ENCODE measurements around the gene PNMA6E.

Gene PNMA6E

DNA sequence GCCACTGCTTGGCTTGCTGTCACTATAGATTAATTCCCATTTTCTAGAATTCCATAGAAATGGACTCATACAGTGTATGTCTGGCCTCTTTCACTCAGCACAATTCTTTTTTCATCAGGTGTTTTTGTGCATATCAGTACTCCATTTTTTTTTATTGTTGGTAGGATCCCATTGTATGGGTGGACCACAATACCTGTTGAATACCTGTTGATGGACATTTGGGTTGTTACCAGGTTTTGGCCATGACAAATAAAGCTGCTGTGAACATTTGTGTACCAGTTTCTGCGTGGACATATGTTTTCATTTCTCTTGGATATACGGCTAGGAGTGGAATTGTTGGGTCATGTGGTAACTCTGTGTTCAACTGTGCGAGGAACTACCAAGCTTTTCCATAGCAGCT, 25.1 kb upstream of the PNMA6E start:
- DNase-seq (ENCODE audit: low read depth in 1 of 2, low spot score in 1 of 2) = no peak
- TF ChIP-seq JUND (IDR thresholded peaks at IDR 0.05; ENCODE audit: low read depth) = no peak
- in situ Hi-C loops (cut with HindIII; ENCODE audit: low pct_unique_long_range_greater_than_20kb, low sequenced_read_pairs) = no loop called here

DNA sequence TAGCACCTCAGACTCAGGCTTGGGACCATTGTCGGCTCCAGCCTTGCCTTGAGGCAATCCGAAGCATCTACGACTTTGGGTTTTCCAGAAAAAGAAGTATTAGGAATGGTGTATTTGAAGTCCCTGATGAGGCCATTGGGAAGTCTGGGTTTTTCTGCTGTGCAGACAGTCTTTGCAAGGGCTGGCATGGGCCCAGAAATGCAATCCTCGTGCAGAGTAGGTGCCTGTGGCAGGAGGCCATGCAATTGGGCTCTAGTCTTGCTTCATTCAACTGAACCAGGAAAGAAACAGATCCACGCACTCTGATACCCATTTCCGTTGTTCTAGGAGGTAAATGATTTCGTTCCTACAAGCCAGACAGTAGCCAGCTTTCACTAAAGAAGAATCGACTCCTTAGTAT, 22.5 kb upstream of the PNMA6E start:
- no peak for TF ChIP-seq JUND (IDR thresholded peaks at IDR 0.05; ENCODE audit: low read depth)
- in situ Hi-C loops (cut with HindIII; ENCODE audit: low pct_unique_long_range_greater_than_20kb, low sequenced_read_pairs) = no loop called here
- no peak for DNase-seq (ENCODE audit: low read depth in 1 of 2, low spot score in 1 of 2)

DNA sequence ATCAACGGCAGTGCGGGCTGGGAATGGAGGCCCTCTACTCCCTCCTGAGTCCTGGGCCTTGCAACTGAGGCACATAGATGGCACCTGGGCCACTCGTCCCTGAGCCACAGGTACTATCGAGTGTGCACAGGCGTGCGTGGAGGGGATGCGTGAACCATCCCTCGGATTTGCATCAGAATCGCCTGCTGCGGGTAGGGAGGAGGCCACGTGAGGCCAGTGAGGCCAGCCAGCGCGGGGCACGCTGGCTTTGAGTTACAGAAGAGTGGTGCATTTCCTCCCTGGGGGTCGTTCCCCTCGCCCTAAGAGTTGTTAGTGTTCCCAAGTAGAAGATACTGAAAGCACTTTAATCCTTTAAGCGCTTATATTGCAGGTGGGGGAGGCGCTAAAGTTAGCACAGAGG, 20.7 kb upstream of the PNMA6E start:
- TF ChIP-seq JUND (IDR thresholded peaks at IDR 0.05; ENCODE audit: low read depth) = no peak
- no peak for DNase-seq (ENCODE audit: low read depth in 1 of 2, low spot score in 1 of 2)
- in situ Hi-C loops (cut with HindIII; ENCODE audit: low pct_unique_long_range_greater_than_20kb, low sequenced_read_pairs) = no loop called here

DNA sequence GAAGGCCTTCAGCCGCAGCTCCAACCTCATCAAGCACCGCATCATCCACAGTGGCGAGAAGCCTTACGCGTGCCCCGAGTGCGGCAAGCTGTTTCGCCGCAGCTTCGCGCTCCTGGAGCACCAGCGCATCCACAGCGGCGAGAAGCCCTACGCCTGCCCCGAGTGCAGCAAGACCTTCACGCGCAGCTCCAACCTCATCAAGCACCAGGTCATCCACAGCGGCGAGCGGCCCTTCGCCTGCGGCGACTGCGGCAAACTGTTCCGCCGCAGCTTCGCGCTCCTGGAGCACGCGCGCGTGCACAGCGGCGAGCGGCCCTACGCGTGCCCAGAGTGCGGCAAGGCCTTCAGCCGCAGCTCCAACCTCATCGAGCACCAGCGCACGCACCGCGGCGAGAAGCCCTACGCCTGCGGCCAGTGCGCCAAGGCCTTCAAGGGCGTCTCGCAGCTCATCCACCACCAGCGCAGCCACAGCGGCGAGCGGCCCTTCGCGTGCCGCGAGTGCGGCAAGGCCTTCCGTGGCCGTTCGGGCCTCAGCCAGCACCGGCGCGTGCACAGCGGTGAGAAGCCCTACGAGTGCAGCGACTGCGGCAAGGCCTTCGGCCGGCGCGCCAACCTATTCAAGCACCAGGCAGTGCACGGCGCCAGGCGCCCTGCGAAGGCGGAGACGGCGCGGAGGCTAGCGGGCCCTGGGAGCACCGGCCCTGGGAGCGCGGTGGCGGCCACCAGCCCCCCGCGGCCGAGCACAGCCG, 19.9 kb upstream of the PNMA6E start:
- in situ Hi-C loops (cut with HindIII; ENCODE audit: low pct_unique_long_range_greater_than_20kb, low sequenced_read_pairs) = no loop called here
- DNase-seq (ENCODE audit: low read depth in 1 of 2, low spot score in 1 of 2) = no peak
- no peak for TF ChIP-seq JUND (IDR thresholded peaks at IDR 0.05; ENCODE audit: low read depth)

DNA sequence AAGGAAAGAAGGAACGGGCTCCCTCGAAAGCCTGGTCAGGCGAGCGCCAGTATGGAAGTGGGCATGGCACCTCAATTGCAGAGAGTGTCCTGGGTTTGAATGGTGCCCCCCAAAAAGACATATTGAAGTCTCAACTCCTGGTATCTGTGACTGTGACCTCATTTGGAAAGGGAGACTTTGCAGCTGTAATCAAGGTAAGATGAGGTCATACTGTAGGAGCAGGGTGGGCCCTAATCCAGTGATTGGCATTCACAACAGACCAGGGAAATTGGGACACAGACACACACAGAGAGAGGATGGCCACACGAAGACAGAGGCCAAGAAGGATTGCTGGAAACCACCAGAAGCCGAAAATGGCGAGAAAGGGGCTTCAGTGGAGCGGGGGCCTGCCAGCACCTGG, 16.5 kb upstream of the PNMA6E start:
- DNase-seq (ENCODE audit: low read depth in 1 of 2, low spot score in 1 of 2) = no peak
- in situ Hi-C loops (cut with HindIII; ENCODE audit: low pct_unique_long_range_greater_than_20kb, low sequenced_read_pairs) = no loop called here
- TF ChIP-seq JUND (IDR thresholded peaks at IDR 0.05; ENCODE audit: low read depth) = no peak

DNA sequence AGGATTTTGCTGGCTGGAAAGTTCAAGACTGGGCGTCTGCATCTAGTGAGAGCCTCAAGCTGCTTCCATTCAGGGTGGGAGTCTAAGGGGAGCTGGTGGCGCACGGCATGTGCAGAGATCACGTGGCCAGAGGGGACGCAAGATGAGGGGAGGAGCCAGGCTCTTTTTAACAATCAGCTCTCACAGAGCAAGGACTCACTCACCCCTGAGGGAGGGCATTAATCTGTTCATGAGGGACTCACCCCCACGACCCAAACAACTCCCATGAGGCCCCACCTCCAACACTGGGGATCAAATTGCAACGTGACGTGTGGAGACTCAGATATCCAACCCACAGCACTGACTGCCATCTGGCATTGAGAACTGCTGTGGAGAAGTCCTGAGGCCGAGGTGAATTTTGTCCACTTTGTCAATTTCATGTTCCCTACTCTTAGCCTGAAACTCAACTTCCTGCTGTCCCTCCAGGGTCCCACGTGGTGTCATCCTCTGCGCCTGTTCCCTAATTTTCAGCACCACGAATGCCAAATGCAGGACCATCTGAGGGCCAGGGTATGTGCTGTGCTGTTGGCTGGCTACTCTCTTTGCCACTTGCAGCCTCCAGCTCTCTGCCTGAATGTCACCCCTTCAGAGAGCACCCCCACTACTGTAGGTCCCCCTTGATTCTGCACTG, 15.8 kb upstream of the PNMA6E start:
- in situ Hi-C loops (cut with HindIII; ENCODE audit: low pct_unique_long_range_greater_than_20kb, low sequenced_read_pairs) = no loop called here
- no peak for DNase-seq (ENCODE audit: low read depth in 1 of 2, low spot score in 1 of 2)

DNA sequence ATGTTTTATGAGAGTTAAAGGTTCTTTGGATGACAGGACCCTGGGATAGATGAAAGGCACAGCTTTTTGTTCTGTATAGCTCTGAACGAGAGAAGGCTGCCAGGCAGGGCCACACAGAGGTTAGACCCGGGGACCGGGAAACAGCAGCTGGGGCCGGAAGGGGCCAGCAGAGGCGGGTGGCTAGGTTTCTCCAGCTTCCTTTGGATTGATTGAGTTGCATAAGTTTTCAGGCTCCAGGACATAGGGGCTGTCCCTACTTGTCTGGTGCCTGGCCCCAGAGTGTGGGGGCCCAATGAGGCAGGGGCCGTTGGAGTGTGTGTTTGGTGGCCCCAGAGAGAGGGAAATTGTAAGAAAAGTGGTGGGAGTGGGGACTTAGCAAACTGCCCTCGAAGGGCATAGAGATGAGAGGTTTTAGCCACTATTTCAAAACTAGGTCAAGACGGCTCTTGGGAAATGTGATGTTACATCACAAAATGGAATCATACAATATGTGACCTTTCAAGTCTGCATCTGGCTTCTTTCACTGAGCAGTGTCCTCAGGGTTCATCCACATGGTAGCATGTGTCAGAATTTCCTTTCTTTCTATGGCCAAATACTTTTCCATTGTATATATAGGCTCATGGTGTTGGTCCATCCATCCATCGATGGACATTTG, 13.8 kb upstream of the PNMA6E start:
- no peak for TF ChIP-seq JUND (IDR thresholded peaks at IDR 0.05; ENCODE audit: low read depth)
- no peak for DNase-seq (ENCODE audit: low read depth in 1 of 2, low spot score in 1 of 2)
- in situ Hi-C loops (cut with HindIII; ENCODE audit: low pct_unique_long_range_greater_than_20kb, low sequenced_read_pairs) = no loop called here

More for the DNA sequence above, 15.8 kb upstream of the PNMA6E start:
- no peak for TF ChIP-seq JUND (IDR thresholded peaks at IDR 0.05; ENCODE audit: low read depth)

DNA sequence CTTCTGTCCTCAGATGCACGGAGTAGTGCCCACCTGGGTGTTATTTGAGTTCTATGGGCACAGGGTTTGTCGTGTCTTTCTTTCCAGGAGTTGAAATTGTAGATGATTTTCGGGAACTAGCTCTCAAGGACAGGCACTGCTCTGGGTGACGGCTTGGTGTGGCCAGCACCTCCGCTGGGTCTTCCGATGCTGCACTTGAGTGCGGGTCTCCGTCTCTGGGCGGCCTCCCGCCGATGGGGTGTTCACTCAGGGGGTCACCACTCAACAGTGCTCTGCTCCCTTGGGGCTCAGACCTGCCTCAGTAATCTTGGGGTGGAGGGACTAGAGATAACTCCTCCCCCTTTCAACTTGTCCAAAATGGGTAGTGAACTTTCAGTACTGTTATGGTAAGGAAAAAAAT, 12.6 kb upstream of the PNMA6E start:
- no peak for TF ChIP-seq JUND (IDR thresholded peaks at IDR 0.05; ENCODE audit: low read depth)
- in situ Hi-C loops (cut with HindIII; ENCODE audit: low pct_unique_long_range_greater_than_20kb, low sequenced_read_pairs) = no loop called here
- DNase-seq (ENCODE audit: low read depth in 1 of 2, low spot score in 1 of 2) = no peak

DNA sequence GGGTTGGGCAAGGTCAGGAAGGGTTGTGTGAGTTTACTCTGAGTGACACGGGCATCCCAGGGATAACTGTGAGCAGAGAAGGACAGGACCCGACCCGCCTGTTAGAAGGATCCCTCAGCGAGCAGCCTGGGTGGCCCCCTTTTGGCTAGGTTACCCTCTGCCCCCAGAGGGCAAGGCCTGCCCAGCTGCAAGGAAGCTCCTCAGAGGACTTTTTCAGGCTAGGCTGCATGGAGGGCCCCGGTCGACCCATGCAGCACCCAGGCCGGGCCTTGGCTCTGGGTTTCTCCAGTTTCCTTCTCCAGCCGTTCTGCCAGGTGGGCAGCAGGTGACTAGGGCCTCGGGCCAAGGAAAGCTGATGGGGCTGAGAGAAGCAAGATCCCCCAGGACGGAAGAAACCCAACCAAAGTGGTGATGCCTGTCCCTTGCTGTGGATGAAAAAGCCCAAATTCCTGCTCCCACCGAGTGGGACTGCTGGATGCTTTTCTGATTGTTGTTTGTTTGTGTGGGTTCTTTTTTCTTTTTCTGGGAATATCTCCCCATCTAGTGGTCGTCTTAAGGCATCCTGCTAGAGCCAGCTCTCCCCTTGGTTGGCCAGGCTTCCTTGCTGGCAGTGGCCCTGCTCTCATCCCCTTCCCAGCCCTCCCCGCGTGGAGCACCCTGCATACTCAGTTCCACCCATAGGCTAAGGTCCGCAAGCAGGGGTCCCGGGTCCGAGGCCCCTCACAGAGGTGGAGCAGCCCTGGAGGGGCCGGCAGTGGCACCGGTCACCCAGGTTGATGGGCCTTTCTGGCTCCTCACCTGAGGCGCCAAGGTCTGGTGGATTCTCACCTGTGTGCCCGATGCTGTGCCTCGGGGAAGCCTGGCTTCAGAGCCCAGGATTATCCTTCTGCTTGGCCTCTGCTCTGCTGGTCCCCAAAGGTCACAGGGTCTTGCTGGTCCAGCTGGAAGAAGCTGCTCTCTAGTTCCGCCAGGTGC, 11.9 kb upstream of the PNMA6E start:
- no peak for DNase-seq (ENCODE audit: low read depth in 1 of 2, low spot score in 1 of 2)
- TF ChIP-seq JUND (IDR thresholded peaks at IDR 0.05; ENCODE audit: low read depth) = no peak
- in situ Hi-C loops (cut with HindIII; ENCODE audit: low pct_unique_long_range_greater_than_20kb, low sequenced_read_pairs) = no loop called here

DNA sequence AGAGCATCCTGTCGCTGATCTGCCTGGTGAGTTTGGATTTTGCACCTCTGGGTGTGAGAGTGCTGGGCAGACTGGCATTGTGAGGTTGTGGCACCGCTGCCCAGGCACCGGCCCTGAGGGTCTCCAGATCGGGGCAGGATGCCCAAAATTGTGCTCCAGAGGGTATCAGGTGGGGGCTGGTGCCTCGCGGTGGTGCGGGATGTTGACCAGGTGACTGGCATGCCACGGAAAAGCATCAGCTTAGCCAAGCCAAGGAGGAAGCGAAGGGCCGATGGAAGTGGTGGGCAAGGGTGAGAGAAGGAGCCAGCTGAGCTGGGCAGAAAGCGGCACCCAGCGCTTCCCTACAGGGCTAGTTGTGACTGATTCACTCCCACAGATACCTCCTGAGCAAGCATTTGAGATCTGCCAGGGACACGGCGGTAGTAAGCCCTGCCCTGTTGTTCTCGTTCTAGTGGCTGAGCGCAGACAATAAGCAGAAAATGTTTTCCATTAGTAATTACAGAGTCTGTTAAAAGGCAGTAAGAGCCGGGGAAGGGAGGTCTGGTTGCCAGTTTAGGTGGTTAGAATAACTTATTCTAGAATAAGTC, 10.9 kb upstream of the PNMA6E start:
- DNase-seq (ENCODE audit: low read depth in 1 of 2, low spot score in 1 of 2) = no peak
- TF ChIP-seq JUND (IDR thresholded peaks at IDR 0.05; ENCODE audit: low read depth) = no peak
- in situ Hi-C loops (cut with HindIII; ENCODE audit: low pct_unique_long_range_greater_than_20kb, low sequenced_read_pairs) = no loop called here

DNA sequence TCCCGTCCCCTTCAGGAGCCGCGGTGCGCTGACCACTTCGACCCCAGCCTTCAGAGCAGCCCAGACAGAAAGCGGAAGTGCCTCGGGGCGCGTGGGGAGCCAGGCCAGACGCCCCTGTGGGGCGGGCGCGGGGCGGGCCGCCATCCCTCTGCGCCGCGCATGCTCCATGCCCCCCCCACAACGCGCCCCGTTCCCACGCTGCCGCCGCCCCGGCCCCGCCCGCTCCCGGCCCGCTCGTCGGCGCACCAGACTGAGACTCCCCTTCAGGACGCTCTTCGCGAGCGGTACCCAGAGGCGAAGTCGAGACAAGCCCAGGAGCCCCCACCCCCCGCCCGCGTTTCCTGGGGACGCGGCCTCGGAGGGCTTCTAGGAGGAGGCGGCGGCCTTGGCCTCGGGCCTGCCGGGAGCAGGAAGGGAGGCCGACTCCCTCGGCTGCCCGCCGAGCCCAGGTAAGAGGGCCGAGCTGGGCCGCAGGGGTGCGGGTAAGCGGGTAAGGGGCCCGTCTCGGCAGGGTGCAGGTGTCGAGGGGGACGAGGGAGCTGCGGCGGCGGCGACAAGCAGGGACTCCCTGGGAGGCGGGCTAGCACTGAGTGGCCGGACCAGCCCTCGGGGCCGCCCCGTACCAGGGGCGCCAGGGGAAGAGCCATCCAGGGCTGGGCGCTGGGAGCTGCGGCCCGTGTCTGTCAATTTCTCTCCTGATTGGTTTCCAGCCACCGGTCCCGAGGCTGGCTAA, 10.3 kb upstream of the PNMA6E start, which contains the start of gene ZFP92:
ZFP92 (plus strand) TSS at position 218 of the 733 bp plus-strand sequence. CDS start 6,851 bp downstream, outside the sequence.
- in situ Hi-C loops (cut with HindIII; ENCODE audit: low pct_unique_long_range_greater_than_20kb, low sequenced_read_pairs) = no loop called here
- DNase-seq (ENCODE audit: low read depth in 1 of 2, low spot score in 1 of 2) = no peak
- no peak for TF ChIP-seq JUND (IDR thresholded peaks at IDR 0.05; ENCODE audit: low read depth)

Data from T47D (cell line).